ENCODE measurements around the gene FAM222B.

Gene FAM222B

GRCh38 chr17:28760601-28761562, 81.7 kb downstream of the FAM222B start:
- Histone ChIP-seq H3K36me3 (ENCODE audit: control insufficient read depth, low read length) (peaks cover 34% of the 10 kb centered on the region), H3K27me3 (ENCODE audit: control insufficient read depth, low read length) (no peaks in the 10 kb centered on the region), H4K20me1 (ENCODE audit: control insufficient read depth, insufficient read depth, low read depth, low read length) (0 out of 2 replicates have a peak, but pooled peaks cover 2% of the 10 kb centered on the region), H3K4me1 (ENCODE audit: control insufficient read depth, low read length) (peaks cover 9% of the 10 kb centered on the region), H3K79me2 (ENCODE audit: control insufficient read depth, low read length) (no peaks in the 10 kb centered on the region), H3K27ac (ENCODE audit: low read depth, low read length) (no peak overlapping the region), H3F3A (ENCODE audit: control insufficient read depth, insufficient read depth) (no peaks in the 10 kb centered on the region; the same call in 1 of the 2 replicates), H3K9me2 (replicated peaks; ENCODE audit: control insufficient read depth, low read length) (no peaks in the 10 kb centered on the region), H3K4me3 (ENCODE audit: low read length) (no peak overlapping the region), H3K4me2 (ENCODE audit: low read length) (no peak overlapping the region), H3K9me3 (ENCODE audit: control insufficient read depth, insufficient read depth, low read length) (no peaks in the 10 kb centered on the region)
- TF ChIP-seq EZH2phosphoT487 (IDR thresholded peaks at IDR 0.05; ENCODE audit: borderline replicate concordance, low read length) (no peak), CTCF (IDR thresholded peaks at IDR 0.05; ENCODE audit: low read depth, low read length, poor library complexity, severe bottlenecking) (no peak)

- TF ChIP-seq CTCF (IDR thresholded peaks at IDR 0.05; ENCODE audit: low read depth, low read length, poor library complexity, severe bottlenecking) (no peak), EZH2phosphoT487 (IDR thresholded peaks at IDR 0.05; ENCODE audit: borderline replicate concordance, low read length) (no peak)
- H3K79me2 ChIP-seq (ENCODE audit: control insufficient read depth, low read length) = no peaks in the 10 kb centered on the region
- 0 out of 2 replicates have a peak, but pooled peaks cover 2% of the 10 kb centered on the region for H4K20me1 ChIP-seq (ENCODE audit: control insufficient read depth, insufficient read depth, low read depth, low read length)
- peaks cover 9% of the 10 kb centered on the region for H3K4me1 ChIP-seq (ENCODE audit: control insufficient read depth, low read length)
- no peaks in the 10 kb centered on the region for H3K9me2 ChIP-seq (replicated peaks; ENCODE audit: control insufficient read depth, low read length)
- peaks cover 34% of the 10 kb centered on the region for H3K36me3 ChIP-seq (ENCODE audit: control insufficient read depth, low read length)
- no peak overlapping the region for H3K27ac ChIP-seq (ENCODE audit: low read depth, low read length)
- H3K9me3 ChIP-seq (ENCODE audit: control insufficient read depth, insufficient read depth, low read length) = no peaks in the 10 kb centered on the region
- H3K4me3 ChIP-seq (ENCODE audit: low read length) = no peak overlapping the region
- H3K27me3 ChIP-seq (ENCODE audit: control insufficient read depth, low read length) = no peaks in the 10 kb centered on the region
- no peak overlapping the region for H3K4me2 ChIP-seq (ENCODE audit: low read length)
- no peaks in the 10 kb centered on the region; the same call in 1 of the 2 replicates for H3F3A ChIP-seq (ENCODE audit: control insufficient read depth, insufficient read depth)
Measured at GRCh38 chr17:28759256-28759865, 83.2 kb downstream of the FAM222B start.

- Histone ChIP-seq H3F3A (ENCODE audit: control insufficient read depth, insufficient read depth) (no peaks in the 10 kb centered on the region; the same call in none of the 2 replicates), H3K27ac (ENCODE audit: low read depth, low read length) (no peak overlapping the region), H3K9me3 (ENCODE audit: control insufficient read depth, insufficient read depth, low read length) (no peaks in the 10 kb centered on the region), H3K4me3 (ENCODE audit: low read length) (no peak overlapping the region), H3K36me3 (ENCODE audit: control insufficient read depth, low read length) (peaks cover 34% of the 10 kb centered on the region), H3K9me2 (replicated peaks; ENCODE audit: control insufficient read depth, low read length) (no peaks in the 10 kb centered on the region), H3K79me2 (ENCODE audit: control insufficient read depth, low read length) (no peaks in the 10 kb centered on the region), H3K4me1 (ENCODE audit: control insufficient read depth, low read length) (peaks cover 9% of the 10 kb centered on the region), H3K4me2 (ENCODE audit: low read length) (no peak overlapping the region), H3K27me3 (ENCODE audit: control insufficient read depth, low read length) (no peaks in the 10 kb centered on the region), H4K20me1 (ENCODE audit: control insufficient read depth, insufficient read depth, low read depth, low read length) (0 out of 2 replicates have a peak, but pooled peaks cover 2% of the 10 kb centered on the region)
- TF ChIP-seq EZH2phosphoT487 (IDR thresholded peaks at IDR 0.05; ENCODE audit: borderline replicate concordance, low read length) = no peak
- TF ChIP-seq CTCF (IDR thresholded peaks at IDR 0.05; ENCODE audit: low read depth, low read length, poor library complexity, severe bottlenecking) = no peak
Measured at GRCh38 chr17:28758411-28759121, 84.0 kb downstream of the FAM222B start.

Data from DOHH2 (cell line).